Ishikawa (cell line): ENCODE measurements around the gene MRPL49.

Experiments used
- CEBPB ChIP-seq: IDR thresholded peaks from 2 replicates; pipeline ENCODE4 v1.6.1; 2012
- CREB1 ChIP-seq: IDR thresholded peaks from 2 replicates; pipeline ENCODE4 v1.6.1; 2012; ENCODE audit warnings: low read depth
- EGR1 ChIP-seq: IDR thresholded peaks from 2 replicates; pipeline ENCODE4 v1.6.1; 2012
- EP300 ChIP-seq: IDR thresholded peaks from 2 replicates; pipeline ENCODE4 v1.6.1; 2012; ENCODE audit warnings: borderline replicate concordance
- FOXM1 ChIP-seq: IDR thresholded peaks from 2 replicates; pipeline ENCODE4 v1.6.1; 2012; ENCODE audit warnings: low read depth, borderline replicate concordance
- NFIC ChIP-seq: IDR thresholded peaks from 2 replicates; pipeline ENCODE4 v1.6.1; 2012
- RAD21 ChIP-seq: IDR thresholded peaks from 2 replicates; pipeline ENCODE4 v1.6.1; 2012; ENCODE audit warnings: low read depth
- REST ChIP-seq: IDR thresholded peaks from 2 replicates; pipeline ENCODE4 v1.6.1; 2012; ENCODE audit warnings: low read depth, mild to moderate bottlenecking
- TAF1 ChIP-seq: IDR thresholded peaks from 2 replicates; pipeline ENCODE4 v1.6.1; 2012; ENCODE audit warnings: low read depth, mild to moderate bottlenecking
- TCF12 ChIP-seq: IDR thresholded peaks from 2 replicates; pipeline ENCODE4 v1.6.1; 2012; ENCODE audit warnings: low read depth
- TEAD4 ChIP-seq: IDR thresholded peaks from 2 replicates; pipeline ENCODE4 v1.6.1; 2012
- YY1 ChIP-seq: IDR thresholded peaks from 2 replicates; pipeline ENCODE4 v1.6.1; 2012; ENCODE audit warnings: low read depth
- ZBTB7A ChIP-seq: IDR thresholded peaks from 2 replicates; pipeline ENCODE4 v1.6.1; 2012; ENCODE audit warnings: low read depth
- TF ChIP-seq, protein P1 (sequence below): IDR thresholded peaks from 2 replicates; pipeline ENCODE4 v1.6.1; 2012
- TF ChIP-seq, protein P2 (sequence below): IDR thresholded peaks from 2 replicates; pipeline ENCODE4 v1.6.1; 2012

Gene MRPL49

DNA sequence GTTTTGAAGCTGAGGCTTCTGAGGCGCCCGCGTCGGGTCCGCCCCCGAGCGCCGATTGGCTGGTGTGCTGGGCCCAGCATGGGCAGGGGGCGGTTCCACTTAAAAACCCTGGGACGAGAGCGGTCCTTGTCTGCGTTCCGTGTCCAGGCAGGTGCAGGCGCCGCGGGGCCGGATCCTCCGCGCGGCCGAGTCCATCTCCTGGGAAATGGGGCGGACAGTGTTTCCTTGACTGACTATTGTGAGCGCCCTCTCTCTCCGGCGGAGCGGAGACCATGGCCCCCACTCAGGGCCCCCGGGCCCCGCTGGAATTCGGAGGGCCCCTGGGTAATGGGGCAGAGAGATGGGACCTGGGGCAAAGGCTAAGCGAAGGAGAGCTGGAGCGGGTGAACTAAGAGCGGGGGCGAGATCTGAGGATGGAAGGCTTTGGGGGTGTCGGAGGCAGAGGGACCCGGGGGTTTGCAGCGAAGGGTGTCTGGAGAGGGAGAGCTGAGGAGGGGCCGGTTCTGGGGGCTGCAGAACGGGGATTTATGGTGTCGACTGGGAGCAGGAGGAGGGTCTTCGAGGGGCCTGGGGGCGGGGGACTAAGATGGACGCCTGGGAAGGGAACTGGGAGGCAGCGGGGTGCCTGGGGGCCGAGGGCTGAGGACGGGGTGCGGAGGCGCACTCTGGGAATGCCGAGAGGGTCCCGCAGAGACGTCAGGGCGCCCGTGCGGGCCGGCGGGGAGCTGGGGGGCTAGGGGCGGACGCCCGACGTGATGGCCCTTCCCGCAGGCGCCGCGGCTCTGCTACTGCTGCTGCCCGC lies 10.2 kb upstream of the MRPL49 start, which contains the start of gene TM7SF2:
Gene TM7SF2, plus strand, starts transcription at position 129 of the 802 bp plus-strand sequence. Its CDS starts 144 bp downstream, at position 273.
- peak; percentile 49; the same call in 1 of the 2 replicates for TF ChIP-seq CREB1
- TF ChIP-seq, protein P1, sequence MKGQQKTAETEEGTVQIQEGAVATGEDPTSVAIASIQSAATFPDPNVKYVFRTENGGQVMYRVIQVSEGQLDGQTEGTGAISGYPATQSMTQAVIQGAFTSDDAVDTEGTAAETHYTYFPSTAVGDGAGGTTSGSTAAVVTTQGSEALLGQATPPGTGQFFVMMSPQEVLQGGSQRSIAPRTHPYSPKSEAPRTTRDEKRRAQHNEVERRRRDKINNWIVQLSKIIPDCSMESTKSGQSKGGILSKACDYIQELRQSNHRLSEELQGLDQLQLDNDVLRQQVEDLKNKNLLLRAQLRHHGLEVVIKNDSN, result no peak
- no peak for TF ChIP-seq EGR1
- TF ChIP-seq TEAD4, result no peak
- TF ChIP-seq ZBTB7A, result peak; percentile 40
- no peak for TF ChIP-seq TCF12
- TF ChIP-seq RAD21, result no peak
- TF ChIP-seq FOXM1, result no peak
- TF ChIP-seq YY1, result no peak
- peak; percentile 84 for TF ChIP-seq TAF1
- TF ChIP-seq, protein P2, sequence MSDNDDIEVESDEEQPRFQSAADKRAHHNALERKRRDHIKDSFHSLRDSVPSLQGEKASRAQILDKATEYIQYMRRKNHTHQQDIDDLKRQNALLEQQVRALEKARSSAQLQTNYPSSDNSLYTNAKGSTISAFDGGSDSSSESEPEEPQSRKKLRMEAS, result peak; percentile 46; the same call in 1 of the 2 replicates

- 0 out of 2 replicates have a peak, but pooled peaks have one; percentile 16 for TF ChIP-seq TCF12
- TF ChIP-seq RAD21, result peak; percentile 22; the same call in 1 of the 2 replicates
- TF ChIP-seq EP300, result no peak
- peak; percentile 89; the same call in 1 of the 2 replicates for TF ChIP-seq ZBTB7A
- TF ChIP-seq, protein P2, result peak; percentile 60; the same call in 1 of the 2 replicates
Observed at GRCh38 chr11:65112546-65113360, 9.4 kb upstream of the MRPL49 start.

DNA sequence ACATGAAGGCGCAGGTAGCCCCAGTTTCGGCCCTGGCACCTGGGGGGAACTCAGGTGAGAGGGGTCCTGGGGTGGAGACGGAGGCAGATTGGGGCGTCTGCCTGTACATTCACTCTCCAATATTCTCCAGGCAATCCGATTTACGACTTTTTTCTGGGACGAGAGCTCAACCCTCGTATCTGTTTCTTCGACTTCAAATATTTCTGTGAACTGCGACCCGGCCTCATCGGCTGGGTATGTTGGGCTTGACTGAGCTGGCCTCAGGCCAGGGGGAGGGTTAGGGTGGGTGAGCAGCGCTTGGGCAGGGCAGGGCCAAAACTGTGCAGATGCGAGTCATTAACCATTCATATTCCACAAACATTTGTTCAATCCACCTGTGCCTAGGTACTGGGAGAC lies 8.8 kb upstream of the MRPL49 start:
- TF ChIP-seq, protein P2, result no peak
- TF ChIP-seq TEAD4, result 0 out of 2 replicates have a peak, but pooled peaks have one; percentile 21
- peak; percentile 39; the same call in 1 of the 2 replicates for TF ChIP-seq TCF12
- peak; percentile 92 for TF ChIP-seq NFIC

DNA sequence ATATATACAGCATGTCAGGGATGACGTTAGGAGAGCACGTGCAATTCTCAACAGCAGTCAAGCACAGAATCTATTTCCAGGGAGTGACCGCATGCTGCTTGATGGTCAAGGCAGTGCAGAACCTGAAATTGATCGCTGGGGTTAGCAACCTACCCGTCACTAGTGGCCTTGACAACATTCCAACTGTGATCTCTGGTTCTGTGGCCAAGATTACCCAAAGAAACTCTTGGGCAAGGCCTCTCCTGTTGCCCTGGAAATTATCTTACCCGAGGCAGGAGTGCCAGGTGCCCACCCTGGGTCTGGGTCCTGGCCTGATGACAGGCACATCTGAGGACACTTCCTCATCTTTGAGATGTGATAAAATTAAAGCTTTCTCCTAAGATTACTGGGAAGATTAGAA lies 8.3 kb upstream of the MRPL49 start:
- TF ChIP-seq TEAD4, result no peak
- TF ChIP-seq, protein P2, result peak; percentile 45; the same call in 1 of the 2 replicates

- TF ChIP-seq EP300 (no peak), CEBPB (no peak)
- TF ChIP-seq, protein P1, result no peak
Observed at GRCh38 chr11:65114538-65115171, 7.5 kb upstream of the MRPL49 start.

DNA sequence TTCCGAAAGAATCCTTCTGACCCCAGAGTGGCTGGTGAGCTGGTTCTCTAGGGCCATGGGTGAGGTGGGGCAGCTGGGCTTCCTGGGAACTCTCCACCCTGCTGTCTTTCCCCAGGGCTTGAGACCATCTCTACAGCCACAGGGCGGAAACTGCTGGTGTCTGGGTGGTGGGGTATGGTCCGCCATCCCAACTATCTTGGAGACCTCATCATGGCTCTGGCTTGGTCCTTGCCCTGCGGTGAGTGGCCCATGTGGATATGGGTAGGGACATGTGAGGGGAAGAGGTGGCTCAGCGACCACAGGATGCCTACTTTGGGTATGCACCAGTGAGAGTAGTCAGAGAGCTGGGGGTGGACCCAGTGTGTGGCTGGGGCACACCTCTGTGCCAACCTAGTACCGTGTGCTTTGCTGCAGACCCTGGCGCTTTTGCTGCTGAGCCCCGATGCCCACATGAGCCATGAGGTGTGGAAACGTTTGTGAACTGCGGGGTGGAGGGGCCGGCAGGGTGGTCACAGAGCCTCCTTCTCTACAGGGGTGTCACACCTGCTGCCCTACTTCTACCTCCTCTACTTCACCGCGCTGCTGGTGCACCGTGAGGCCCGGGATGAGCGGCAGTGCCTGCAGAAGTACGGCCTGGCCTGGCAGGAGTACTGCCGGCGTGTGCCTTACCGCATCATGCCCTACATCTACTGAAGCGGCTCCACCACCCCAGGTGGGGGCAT lies 6.6 kb upstream of the MRPL49 start:
- TF ChIP-seq CREB1 (no peak), TEAD4 (no peak), EGR1 (no peak), TCF12 (no peak), FOXM1 (no peak), ZBTB7A (no peak), NFIC (no peak), YY1 (no peak), CEBPB (no peak)

DNA sequence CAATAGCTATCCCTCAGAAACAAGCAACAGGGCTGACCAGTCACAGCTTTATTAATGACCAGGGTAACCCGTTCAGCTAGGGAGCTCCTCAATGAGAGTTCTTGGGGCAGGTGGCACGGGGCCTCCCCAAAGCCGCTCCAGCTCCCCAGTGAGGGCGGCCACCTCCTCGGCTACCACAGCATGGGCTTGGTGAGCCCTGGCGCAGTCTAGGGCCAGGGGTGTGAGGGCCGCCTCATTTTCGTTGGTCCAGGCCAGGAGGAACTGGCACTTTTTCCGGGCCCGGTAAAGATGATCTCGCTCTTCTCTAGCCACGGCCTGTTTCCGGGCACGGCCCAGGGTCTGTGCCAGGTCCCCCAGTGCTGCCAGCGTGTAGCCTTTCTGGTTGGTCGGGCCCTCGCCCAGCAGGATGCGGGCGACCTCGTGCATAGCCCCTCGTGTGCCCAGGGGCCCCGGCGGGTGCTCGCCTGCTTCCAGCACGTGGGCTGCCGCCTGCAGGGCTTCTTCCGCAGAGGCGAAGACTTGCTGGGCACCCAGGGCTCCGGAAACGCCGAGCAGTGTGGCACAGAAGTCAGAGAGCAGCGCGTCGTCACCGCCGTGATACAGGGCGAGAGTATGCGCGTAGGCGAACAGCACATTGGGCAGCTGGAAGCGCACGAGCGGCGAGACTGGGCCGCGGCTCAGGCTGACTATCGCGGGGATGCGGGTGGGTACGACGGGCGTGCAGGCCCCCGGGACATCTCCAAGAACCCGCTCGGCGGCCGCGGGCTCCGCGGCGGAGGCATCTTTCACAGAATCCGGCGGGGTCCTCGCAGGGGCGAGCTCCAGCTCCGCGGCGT lies 5.5 kb upstream of the MRPL49 start:
- no peak for TF ChIP-seq FOXM1
- TF ChIP-seq, protein P2, result peak; percentile 98
- TF ChIP-seq REST, result no peak
- TF ChIP-seq TAF1, result no peak
- 0 out of 2 replicates have a peak, but pooled peaks have one; percentile 17 for TF ChIP-seq TCF12
- peak; percentile 45; the same call in 1 of the 2 replicates for TF ChIP-seq NFIC
- no peak for TF ChIP-seq RAD21
- 0 out of 2 replicates have a peak, but pooled peaks have one; percentile 7 for TF ChIP-seq CREB1
- peak; percentile 57; the same call in 1 of the 2 replicates for TF ChIP-seq ZBTB7A
- TF ChIP-seq, protein P1, result peak; percentile 50; the same call in 1 of the 2 replicates
- TF ChIP-seq YY1, result no peak
- TF ChIP-seq TEAD4, result no peak; the same call in 1 of the 2 replicates
